T47D (cell line): ENCODE data around the gene NOC4L.
"Not testable (repeated sequence)": the region's sequence is repeated elsewhere in the genome, so short reads cannot be mapped to it uniquely, and the experiment has no call there.

ENCODE experiments used
- DNase-seq, 2 experiments: peaks; one replicate each; pipeline versions ENCODE4 v3.0.0 to v3.0.0-alpha.2; 2011 to 2012; ENCODE audit warnings: low read depth in 1 of 2, low spot score in 1 of 2
- JUND ChIP-seq: IDR thresholded peaks from 2 replicates; pipeline ENCODE4 v1.6.1; 2012; ENCODE audit warnings: low read depth
- in situ Hi-C: cut with HindIII; loops from 2 replicates; pipeline ENCODE4 v1.10.0; 2016; ENCODE audit warnings: low sequenced_read_pairs, low pct_unique_long_range_greater_than_20kb

The NOC4L gene

GRCh38 chr12:132130690-132131089 is 13.6 kb upstream of the NOC4L start:
- in situ Hi-C loops, result no loop called here
- DNase-seq, result no peak
- no peak for TF ChIP-seq JUND

GRCh38 chr12:132131229-132131628 is 13.0 kb upstream of the NOC4L start:
- in situ Hi-C loops, result no loop called here
- no peak for DNase-seq
- no peak for TF ChIP-seq JUND

GRCh38 chr12:132131952-132132351 is 12.3 kb upstream of the NOC4L start:
- in situ Hi-C loops, result no loop called here
- DNase-seq, result no peak
- TF ChIP-seq JUND, result no peak

GRCh38 chr12:132132609-132133430 is 11.4 kb upstream of the NOC4L start:
- in situ Hi-C loops, result no loop called here
- TF ChIP-seq JUND, result no peak
- no peak for DNase-seq

GRCh38 chr12:132133952-132134652 is 10.2 kb upstream of the NOC4L start:
- TF ChIP-seq JUND, result no peak
- no peak for DNase-seq
- in situ Hi-C loops, result no loop called here

- DNase-seq, in situ Hi-C loops: not testable (repeated sequence)
These were observed 9.5 kb upstream of the NOC4L start for GRCh38 chr12:132134653-132135183.

- in situ Hi-C loops, DNase-seq: not testable (repeated sequence)
These were observed 8.0 kb upstream of the NOC4L start for GRCh38 chr12:132136226-132136625.

GRCh38 chr12:132137483-132138125 is 6.7 kb upstream of the NOC4L start:
- no peak for TF ChIP-seq JUND
- no peak for DNase-seq
- in situ Hi-C loops, result no loop called here

GRCh38 chr12:132138941-132139871 is 5.1 kb upstream of the NOC4L start:
- DNase-seq, result no peak
- in situ Hi-C loops, result no loop called here
- no peak for TF ChIP-seq JUND

GRCh38 chr12:132139912-132140311 is 4.3 kb upstream of the NOC4L start:
- in situ Hi-C loops, result no loop called here
- TF ChIP-seq JUND, result no peak
- DNase-seq, result no peak

- TF ChIP-seq JUND, result no peak
- no peak for DNase-seq
- in situ Hi-C loops, result no loop called here
These were observed 3.8 kb upstream of the NOC4L start for GRCh38 chr12:132140501-132140900.
